ENCODE results near the gene DCAF11.

The DCAF11 gene

DNA sequence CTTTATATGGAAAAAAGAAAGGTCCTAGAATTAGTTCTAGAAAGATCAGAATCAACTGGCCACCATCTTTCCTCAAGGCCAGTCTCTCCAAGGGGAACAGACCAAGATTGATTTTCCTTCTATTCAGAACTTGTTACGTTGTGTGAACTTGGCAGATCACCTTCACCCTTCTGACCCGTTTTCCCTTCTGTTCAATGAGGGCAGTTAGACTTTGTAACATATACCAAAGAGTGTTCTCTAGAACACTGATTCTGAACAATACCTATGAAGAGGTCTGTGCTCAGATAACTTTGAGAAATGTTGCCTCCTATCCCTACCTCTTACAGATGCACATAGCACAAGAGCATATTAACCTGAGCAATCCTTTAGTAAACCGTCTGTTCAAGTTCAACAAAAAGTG is 31.1 kb upstream of the DCAF11 start:
- Mint-ChIP-seq H3K27ac (ENCODE audit: low read depth) (no peak overlapping the region), H3K9me3 (no peaks in the 10 kb centered on the region), H3K27me3 (no peaks in the 10 kb centered on the region), H3K4me3 (no peak overlapping the region), H3K36me3 (ENCODE audit: insufficient read depth) (peaks cover 6% of the 10 kb centered on the region), H3K4me1 (peaks cover 23% of the 10 kb centered on the region)
- no peak for DNase-seq (ENCODE audit: low spot score in 2 of 2)
- ATAC-seq (replicated peaks; ENCODE audit: extremely low read depth, poor library complexity, severe bottlenecking), result no peak

DNA sequence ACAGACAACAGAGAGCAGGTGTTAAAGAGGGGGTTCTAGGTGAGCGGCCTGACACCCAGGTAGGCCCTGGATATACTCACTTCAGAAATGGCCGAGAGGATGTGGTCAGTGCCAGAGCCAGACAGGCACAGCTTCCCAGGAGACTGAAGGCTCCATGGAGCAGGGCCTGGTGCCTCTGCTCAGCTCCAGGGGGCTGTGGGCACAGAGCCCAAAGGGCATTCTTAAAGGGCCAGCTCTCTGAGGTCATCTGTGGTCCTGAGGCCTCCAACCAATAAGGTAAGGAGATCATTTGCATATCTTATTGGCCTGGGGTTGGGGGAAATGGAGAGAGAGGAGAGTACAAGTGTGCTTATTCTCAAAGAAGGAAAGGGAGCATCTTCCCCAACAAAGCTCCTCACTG is 30.1 kb upstream of the DCAF11 start:
- ATAC-seq (replicated peaks; ENCODE audit: extremely low read depth, poor library complexity, severe bottlenecking) (no peak), DNase-seq (ENCODE audit: low spot score in 2 of 2) (no peak)
- Mint-ChIP-seq H3K4me1 (peaks cover 23% of the 10 kb centered on the region), H3K36me3 (ENCODE audit: insufficient read depth) (peaks cover 6% of the 10 kb centered on the region), H3K4me3 (no peak overlapping the region), H3K27me3 (no peaks in the 10 kb centered on the region), H3K27ac (ENCODE audit: low read depth) (no peak overlapping the region), H3K9me3 (no peaks in the 10 kb centered on the region)

DNA sequence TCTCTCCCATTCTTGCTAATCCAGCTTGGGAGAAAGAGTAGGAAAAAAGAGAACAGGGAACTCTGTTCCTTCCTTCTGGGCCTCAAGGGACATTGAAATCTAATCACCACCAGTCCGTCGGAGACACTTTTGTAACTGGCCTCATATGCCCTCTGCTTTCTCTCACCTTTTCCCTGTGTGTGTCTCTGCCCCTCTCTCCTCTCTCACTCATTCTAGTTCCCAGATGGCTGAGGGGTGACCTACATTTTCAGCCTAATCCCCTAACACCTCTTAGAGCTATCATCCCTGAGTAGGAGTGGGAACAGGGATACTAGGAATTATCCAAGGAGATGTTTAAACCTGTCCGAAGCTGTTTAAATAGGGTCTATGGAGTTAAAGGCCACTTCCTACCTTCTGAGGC is 29.4 kb upstream of the DCAF11 start:
- Mint-ChIP-seq H3K36me3 (ENCODE audit: insufficient read depth) (peaks cover 6% of the 10 kb centered on the region), H3K9me3 (no peaks in the 10 kb centered on the region), H3K4me3 (no peak overlapping the region), H3K27me3 (no peaks in the 10 kb centered on the region), H3K4me1 (peaks cover 17% of the 10 kb centered on the region), H3K27ac (ENCODE audit: low read depth) (no peak overlapping the region)
- DNase-seq (ENCODE audit: low spot score in 2 of 2) (no peak), ATAC-seq (replicated peaks; ENCODE audit: extremely low read depth, poor library complexity, severe bottlenecking) (no peak)

DNA sequence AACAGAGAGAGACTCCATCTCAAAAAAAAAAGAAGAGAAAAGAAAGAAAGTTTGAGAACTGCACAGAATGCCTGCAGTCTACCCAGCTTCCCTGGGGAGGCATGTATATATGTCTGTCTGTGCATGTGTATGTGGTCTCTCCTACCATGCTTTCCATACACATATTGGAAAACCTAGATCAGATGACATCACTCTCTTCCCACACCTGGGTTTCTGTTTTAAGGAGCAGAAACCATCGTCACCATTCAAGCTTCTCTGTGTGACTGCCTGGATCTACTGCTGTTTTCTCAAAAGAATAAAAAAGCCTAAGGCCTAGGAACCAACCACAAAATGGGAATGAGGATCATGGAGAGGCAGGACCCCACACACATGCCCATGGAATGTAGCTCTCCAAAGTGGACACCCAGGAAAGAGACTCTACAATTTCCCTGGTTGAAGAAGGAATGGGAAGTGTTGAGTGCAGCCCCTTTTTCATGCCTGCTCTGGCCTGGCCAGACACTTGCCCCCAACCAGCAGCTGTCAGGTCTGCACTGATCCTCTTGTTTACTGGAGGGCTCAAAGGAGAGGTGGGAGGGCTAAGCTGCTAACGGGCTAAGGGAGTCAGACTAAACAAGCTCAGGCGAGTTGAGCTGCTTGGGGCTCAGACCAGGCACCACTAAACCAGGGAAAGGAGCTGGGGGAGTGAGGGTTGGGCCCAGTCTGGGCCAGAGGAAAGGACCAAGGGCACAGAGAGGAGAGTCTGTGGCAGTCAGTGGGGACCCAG is 28.2 kb upstream of the DCAF11 start:
- ATAC-seq (replicated peaks; ENCODE audit: extremely low read depth, poor library complexity, severe bottlenecking), result no peak
- peaks cover 6% of the 10 kb centered on the region for H3K36me3 Mint-ChIP-seq (ENCODE audit: insufficient read depth)
- H3K4me1 Mint-ChIP-seq, result peaks cover 15% of the 10 kb centered on the region
- H3K27me3 Mint-ChIP-seq, result no peaks in the 10 kb centered on the region
- H3K4me3 Mint-ChIP-seq, result no peak overlapping the region
- no peaks in the 10 kb centered on the region for H3K9me3 Mint-ChIP-seq
- no peak overlapping the region for H3K27ac Mint-ChIP-seq (ENCODE audit: low read depth)
- no peak for DNase-seq (ENCODE audit: low spot score in 2 of 2)

DNA sequence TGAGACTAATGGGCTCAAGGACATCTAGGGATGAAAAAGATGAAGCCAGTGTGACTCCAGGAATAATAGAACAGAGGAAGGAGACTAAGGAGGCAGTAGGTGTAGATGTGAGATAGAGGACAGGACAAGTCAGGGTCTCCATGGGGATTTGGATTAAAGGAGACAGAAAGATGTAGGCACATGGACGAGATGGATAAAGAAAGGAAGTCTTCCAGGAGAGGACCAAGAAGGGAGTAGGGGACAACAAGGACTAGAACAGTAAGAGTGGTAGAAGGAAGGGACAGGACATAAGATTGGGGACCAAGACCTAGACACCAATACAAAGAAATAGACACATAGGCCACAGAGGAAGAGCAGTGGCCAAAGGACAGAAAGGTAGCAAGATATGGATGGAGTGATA is 27.6 kb upstream of the DCAF11 start:
- Mint-ChIP-seq H3K4me1 (peaks cover 11% of the 10 kb centered on the region), H3K27ac (ENCODE audit: low read depth) (no peak overlapping the region), H3K36me3 (ENCODE audit: insufficient read depth) (peaks cover 3% of the 10 kb centered on the region), H3K9me3 (no peaks in the 10 kb centered on the region), H3K4me3 (no peak overlapping the region), H3K27me3 (no peaks in the 10 kb centered on the region)
- no peak for ATAC-seq (replicated peaks; ENCODE audit: extremely low read depth, poor library complexity, severe bottlenecking)
- no peak for DNase-seq (ENCODE audit: low spot score in 2 of 2)

DNA sequence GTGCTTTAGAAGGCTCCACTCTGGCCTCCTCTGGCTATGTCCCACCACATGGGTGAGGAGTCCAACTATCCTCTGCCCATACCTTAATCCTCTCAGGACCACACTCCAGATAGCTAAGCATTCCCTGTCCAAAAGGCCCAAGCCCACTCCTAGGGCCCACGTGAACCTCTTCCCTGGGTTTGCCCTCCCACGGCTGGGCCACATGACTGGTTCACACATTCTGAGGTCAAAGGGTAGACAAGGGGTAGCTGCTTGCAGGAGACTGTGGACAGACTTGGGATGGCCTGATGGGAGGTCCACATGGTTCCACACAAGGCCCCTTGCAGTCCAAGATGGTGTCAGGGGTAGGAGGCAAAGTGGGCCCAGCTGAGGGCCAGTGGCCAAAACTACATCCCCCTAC is 26.5 kb upstream of the DCAF11 start:
- Mint-ChIP-seq H3K4me1 (peaks cover 8% of the 10 kb centered on the region), H3K27ac (ENCODE audit: low read depth) (no peak overlapping the region), H3K4me3 (no peak overlapping the region), H3K36me3 (ENCODE audit: insufficient read depth) (no peaks in the 10 kb centered on the region), H3K9me3 (no peaks in the 10 kb centered on the region), H3K27me3 (no peaks in the 10 kb centered on the region)
- DNase-seq (ENCODE audit: low spot score in 2 of 2) (no peak), ATAC-seq (replicated peaks; ENCODE audit: extremely low read depth, poor library complexity, severe bottlenecking) (no peak)

DNA sequence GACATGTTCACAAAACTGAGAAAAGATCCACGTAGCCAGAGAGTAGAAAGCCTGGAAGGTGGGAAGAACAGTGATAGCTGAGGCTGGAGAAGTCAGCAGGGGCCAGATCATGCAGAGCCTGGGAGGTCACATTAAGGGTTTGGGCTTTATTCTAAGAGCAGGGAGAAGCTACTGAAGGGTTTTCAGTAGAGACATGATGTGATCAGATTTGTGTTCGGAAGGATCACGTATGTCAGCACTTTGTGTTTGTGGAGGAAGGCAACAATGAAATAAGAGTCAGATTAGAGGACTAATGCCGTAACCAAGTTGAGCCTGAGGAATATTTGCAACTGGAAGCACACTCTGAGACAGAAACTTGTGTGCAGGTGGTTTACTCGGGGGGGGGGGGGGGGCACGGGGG is 24.7 kb upstream of the DCAF11 start:
- ATAC-seq (replicated peaks; ENCODE audit: extremely low read depth, poor library complexity, severe bottlenecking), result no peak
- no peaks in the 10 kb centered on the region for H3K9me3 Mint-ChIP-seq

DNA sequence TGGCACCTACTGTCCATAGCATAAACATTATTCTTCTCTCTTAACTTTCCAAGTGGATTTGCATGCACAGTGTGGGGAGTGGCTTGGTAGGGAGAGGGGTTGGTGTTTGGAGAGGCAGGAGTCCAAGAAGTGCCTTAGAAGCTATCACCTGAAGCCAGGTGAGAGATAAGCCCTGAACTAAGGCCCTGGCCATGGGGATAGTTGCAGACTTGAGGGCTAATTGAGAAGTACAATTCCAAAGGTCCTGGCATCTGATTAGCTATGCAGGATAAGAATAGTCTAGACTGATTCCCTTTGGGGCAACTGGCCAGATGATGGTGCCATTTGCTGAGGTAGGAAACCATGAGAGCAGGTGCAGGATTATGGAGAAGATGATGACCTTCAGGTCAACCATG is 22.5 kb upstream of the DCAF11 start:
- Mint-ChIP-seq H3K4me3 (peak overlapping the region; percentile 94), H3K9me3 (no peaks in the 10 kb centered on the region), H3K36me3 (ENCODE audit: insufficient read depth) (peaks cover 8% of the 10 kb centered on the region), H3K27me3 (no peaks in the 10 kb centered on the region), H3K4me1 (peaks cover 38% of the 10 kb centered on the region), H3K27ac (ENCODE audit: low read depth) (no peak overlapping the region)
- DNase-seq (ENCODE audit: low spot score in 2 of 2) (no peak), ATAC-seq (replicated peaks; ENCODE audit: extremely low read depth, poor library complexity, severe bottlenecking) (no peak)

More for the DNA sequence above, 24.7 kb upstream of the DCAF11 start:
- H3K27me3 Mint-ChIP-seq, result no peaks in the 10 kb centered on the region
- DNase-seq (ENCODE audit: low spot score in 2 of 2), result no peak
- no peak overlapping the region for H3K4me3 Mint-ChIP-seq
- no peak overlapping the region for H3K27ac Mint-ChIP-seq (ENCODE audit: low read depth)
- H3K36me3 Mint-ChIP-seq (ENCODE audit: insufficient read depth), result peaks cover 3% of the 10 kb centered on the region
- H3K4me1 Mint-ChIP-seq, result peaks cover 21% of the 10 kb centered on the region

DNA sequence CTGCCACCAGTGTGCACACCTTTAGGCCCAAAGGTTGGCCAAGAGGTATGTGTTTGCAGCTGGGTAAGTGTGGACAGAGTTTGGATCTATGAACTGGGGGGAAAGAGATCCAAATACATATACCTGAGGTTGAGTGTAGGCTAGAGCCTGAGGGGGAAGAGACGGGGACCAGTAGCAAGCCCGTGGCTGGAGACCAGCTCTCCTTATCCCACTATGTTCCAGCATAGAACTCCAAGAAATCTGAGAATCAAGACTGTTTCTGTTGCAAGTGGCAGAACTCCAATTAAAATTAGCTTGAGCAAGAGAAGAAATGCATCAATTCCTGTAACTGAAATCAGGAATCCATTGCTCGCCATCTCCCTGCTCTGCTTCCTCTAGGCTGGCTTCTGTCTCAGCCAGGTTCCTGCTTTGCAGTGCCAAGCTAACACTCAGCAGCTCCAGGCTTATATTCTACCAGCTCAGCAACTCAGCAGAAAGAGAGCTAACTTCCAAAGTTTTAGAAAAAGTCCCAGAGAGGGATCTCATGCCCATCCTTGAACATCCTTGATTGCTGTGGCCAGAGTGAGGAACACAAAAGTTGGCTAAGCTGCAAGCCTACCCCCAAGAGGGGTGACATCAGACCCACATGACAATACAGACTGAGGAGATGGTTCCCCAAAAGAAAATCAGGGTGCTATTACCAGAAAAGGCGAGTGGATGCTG is 21.9 kb upstream of the DCAF11 start:
- DNase-seq (ENCODE audit: low spot score in 2 of 2) (no peak), ATAC-seq (replicated peaks; ENCODE audit: extremely low read depth, poor library complexity, severe bottlenecking) (no peak)
- Mint-ChIP-seq H3K27ac (ENCODE audit: low read depth) (peak overlapping the region; percentile 92), H3K27me3 (no peaks in the 10 kb centered on the region), H3K4me3 (peak overlapping the region; percentile 94), H3K4me1 (peaks cover 38% of the 10 kb centered on the region), H3K9me3 (no peaks in the 10 kb centered on the region), H3K36me3 (ENCODE audit: insufficient read depth) (peaks cover 8% of the 10 kb centered on the region)

DNA sequence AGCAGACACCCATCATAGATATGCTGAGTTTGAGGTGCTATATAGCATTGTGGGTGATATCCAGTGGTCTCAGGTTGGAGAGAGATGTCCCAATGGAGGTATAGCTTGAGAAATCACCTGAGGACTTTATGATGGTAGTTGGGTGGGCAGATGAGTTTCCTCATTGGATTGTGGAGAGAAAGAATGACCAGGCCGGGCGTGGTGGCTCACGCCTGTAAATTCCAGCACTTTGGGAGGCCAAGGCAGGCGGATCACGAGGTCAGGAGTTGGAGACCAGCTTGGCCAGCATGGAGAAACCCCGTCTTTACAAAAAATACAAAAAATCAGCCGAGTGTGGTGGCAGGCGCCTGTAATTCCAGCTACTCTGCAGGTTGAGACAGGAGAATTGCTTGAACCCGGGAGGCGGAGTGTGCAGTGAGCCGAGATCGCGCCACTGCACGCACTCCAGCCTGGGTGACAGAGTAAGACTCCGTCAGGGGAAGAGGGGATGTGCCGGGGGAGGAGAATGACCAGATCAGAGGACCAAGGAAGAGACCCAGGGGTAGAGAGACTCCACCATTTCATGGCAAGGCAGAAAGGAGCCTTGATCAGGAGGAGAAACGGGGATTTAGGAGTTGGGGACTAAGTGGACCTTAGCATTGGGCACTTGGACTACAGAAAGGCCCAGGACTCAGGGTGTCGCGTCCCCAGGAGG is 21.2 kb upstream of the DCAF11 start:
- DNase-seq (ENCODE audit: low spot score in 2 of 2), result no peak
- H3K4me1 Mint-ChIP-seq, result peaks cover 38% of the 10 kb centered on the region
- H3K27ac Mint-ChIP-seq (ENCODE audit: low read depth), result peak overlapping the region; percentile 92
- no peaks in the 10 kb centered on the region for H3K9me3 Mint-ChIP-seq
- peak overlapping the region; percentile 94 for H3K4me3 Mint-ChIP-seq
- H3K27me3 Mint-ChIP-seq, result no peaks in the 10 kb centered on the region
- peaks cover 9% of the 10 kb centered on the region for H3K36me3 Mint-ChIP-seq (ENCODE audit: insufficient read depth)
- no peak for ATAC-seq (replicated peaks; ENCODE audit: extremely low read depth, poor library complexity, severe bottlenecking)

DNA sequence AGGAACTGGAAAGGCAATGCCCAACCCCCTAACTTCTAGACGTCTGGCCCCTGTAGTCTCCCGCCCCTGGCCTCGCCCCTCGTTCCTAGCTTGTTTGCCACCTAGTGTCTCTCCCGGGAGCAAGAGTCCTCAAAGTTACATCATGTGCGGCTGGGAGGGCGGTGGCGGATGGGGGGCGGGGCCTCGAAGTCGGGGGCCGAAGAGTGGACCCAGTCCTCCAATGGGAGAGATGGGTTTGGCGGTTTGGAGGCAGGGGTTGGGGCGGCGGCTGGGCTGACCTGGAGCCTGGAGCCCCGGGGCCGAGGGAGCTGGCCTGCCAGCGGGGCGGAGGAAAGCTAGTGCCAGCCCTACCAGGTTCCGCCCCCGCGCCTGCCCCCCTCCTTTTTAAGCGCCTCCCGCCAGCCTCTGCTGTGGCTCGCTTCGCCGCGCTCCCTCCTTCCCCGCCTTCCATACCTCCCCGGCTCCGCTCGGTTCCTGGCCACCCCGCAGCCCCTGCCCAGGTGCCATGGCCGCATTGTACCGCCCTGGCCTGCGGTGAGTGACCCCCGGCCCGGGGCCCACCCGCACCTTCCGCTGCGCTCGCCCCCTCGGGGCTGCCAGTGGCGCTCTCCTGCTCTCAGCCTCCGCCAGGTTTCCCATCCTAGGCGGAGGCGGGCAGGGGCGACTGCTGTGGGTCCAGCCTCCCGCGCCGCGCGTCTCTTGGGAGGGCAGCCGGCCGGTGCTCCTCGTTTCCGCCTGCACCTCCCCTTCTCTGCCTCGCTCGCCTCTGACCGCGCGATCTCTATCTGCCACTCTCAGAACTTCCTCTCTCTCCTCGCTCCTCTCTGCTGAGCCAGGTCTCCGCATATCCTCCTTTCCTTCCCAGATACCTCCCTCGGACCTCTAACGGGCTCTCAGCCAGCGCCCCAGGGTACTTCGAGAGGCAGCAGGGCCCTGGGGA is 20.4 kb upstream of the DCAF11 start, which contains the start of gene PCK2:
PCK2 (plus strand) TSS at position 411 of the 940 bp plus-strand sequence; CDS start at position 506, 95 bp downstream.
- Mint-ChIP-seq H3K36me3 (ENCODE audit: insufficient read depth) (peaks cover 9% of the 10 kb centered on the region), H3K4me1 (peaks cover 38% of the 10 kb centered on the region), H3K27me3 (no peaks in the 10 kb centered on the region), H3K4me3 (peak within 1 kb of the TSS; percentile 94), H3K27ac (ENCODE audit: low read depth) (peak within 1 kb of the TSS; percentile 96), H3K9me3 (no peaks in the 10 kb centered on the region)
- ATAC-seq (replicated peaks; ENCODE audit: extremely low read depth, poor library complexity, severe bottlenecking) (peak; percentile 77), DNase-seq (ENCODE audit: low spot score in 2 of 2) (peak; percentile 41 to 47)

DNA sequence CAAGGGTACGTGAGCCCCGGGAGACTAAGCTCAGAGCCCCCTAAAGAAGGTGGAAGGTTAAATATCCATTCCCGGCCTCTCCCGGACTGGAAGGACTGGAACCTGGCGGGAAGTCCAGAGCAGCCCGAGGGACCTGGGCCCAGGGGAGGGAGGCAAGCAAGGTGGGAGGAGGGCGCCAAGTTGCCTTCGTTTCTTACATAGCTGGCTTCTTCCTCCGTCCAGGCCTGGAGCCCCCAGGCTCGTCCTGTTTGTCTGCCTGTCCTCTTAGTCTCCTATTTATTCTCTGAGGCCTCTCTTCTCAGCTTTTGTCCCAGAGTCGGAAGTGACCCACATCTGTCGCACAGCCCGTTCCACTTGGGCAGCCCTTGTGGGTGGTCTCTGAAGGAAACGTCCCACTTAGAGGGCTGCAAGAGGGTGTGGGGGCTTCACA is 19.7 kb upstream of the DCAF11 start:
- Mint-ChIP-seq H3K27me3 (no peaks in the 10 kb centered on the region), H3K4me3 (peak overlapping the region; percentile 94), H3K4me1 (peaks cover 42% of the 10 kb centered on the region), H3K9me3 (no peaks in the 10 kb centered on the region), H3K36me3 (ENCODE audit: insufficient read depth) (peaks cover 9% of the 10 kb centered on the region), H3K27ac (ENCODE audit: low read depth) (peak overlapping the region; percentile 96)
- DNase-seq (ENCODE audit: low spot score in 2 of 2) (no peak), ATAC-seq (replicated peaks; ENCODE audit: extremely low read depth, poor library complexity, severe bottlenecking) (no peak)

All from central memory CD8-positive, alpha-beta T cell (primary cell).